Immature natural killer cell (primary cell): Measurements from ENCODE around the gene FRMD4A. TPM values are rescaled to one million over a fixed set of nuclear protein-coding genes. Genes with fewer than 3 reads are reported as not detected.
"Not testable (repeated sequence)": the region's sequence is repeated elsewhere in the genome, so short reads cannot be mapped to it uniquely, and the experiment has no call there.

Experiments used
- DNase-seq, 3 donors: peaks; one replicate each; pipeline ENCODE4 v3.0.0; 2022; ENCODE audit warnings: mixed read lengths in 1 of 3
- H3K27ac Mint-ChIP-seq, 6 donors: one replicate each; pipeline ENCODE4 v1.8.0; 2020; ENCODE audit warnings: mixed read lengths in 6 of 6, mild to moderate bottlenecking in 5 of 6, inconsistent platforms in 4 of 6, moderate library complexity in 3 of 6
- H3K27me3 Mint-ChIP-seq, 3 donors: one replicate each; pipeline ENCODE4 v1.8.0; 2020 to 2021; ENCODE audit warnings: low read depth in 3 of 3, mild to moderate bottlenecking in 3 of 3, mixed read lengths in 3 of 3, moderate library complexity in 3 of 3, inconsistent platforms in 1 of 3
- H3K36me3 Mint-ChIP-seq, 3 donors: one replicate each; pipeline ENCODE4 v1.8.0; 2020; ENCODE audit warnings: mixed read lengths in 3 of 3, inconsistent platforms in 2 of 3, mild to moderate bottlenecking in 2 of 3
- H3K4me1 Mint-ChIP-seq, 2 donors: one replicate each; pipeline ENCODE4 v1.8.0; 2020; ENCODE audit warnings: inconsistent platforms in 2 of 2, mild to moderate bottlenecking in 2 of 2, mixed read lengths in 2 of 2, moderate library complexity in 1 of 2
- H3K4me3 Mint-ChIP-seq, 5 donors: one replicate each; pipeline ENCODE4 v1.8.0; 2020; ENCODE audit warnings: mild to moderate bottlenecking in 5 of 5, mixed read lengths in 5 of 5, inconsistent platforms in 3 of 5, moderate library complexity in 3 of 5
- H3K9me3 Mint-ChIP-seq, 6 donors: one replicate each; pipeline ENCODE4 v1.8.0; 2020; ENCODE audit warnings: mild to moderate bottlenecking in 6 of 6, mixed read lengths in 6 of 6, inconsistent platforms in 4 of 6, moderate library complexity in 3 of 6
- polyA plus RNA-seq, 3 donors: library from polyadenylated mRNA; unstranded; fragments of 300-500 nt; fragmentation: Illumina TruSeq; gene quantifications; one replicate each; pipeline ENCODE4 v1.2.3, GENCODE V29; 2021

The FRMD4A gene
- polyA plus RNA-seq, 3 donors from 2014 or later = 0.48 TPM; not detected in 2

- DNase-seq = no peak
- no peaks in the 10 kb centered on the region for H3K36me3 Mint-ChIP-seq
- H3K4me1 Mint-ChIP-seq = no peaks in the 10 kb centered on the region
- no peak overlapping the region for H3K4me3 Mint-ChIP-seq
- peaks cover 3 to 7% (median 4%) of the 10 kb centered on the region in 3 donors for H3K27me3 Mint-ChIP-seq
- H3K27ac Mint-ChIP-seq = no peak overlapping the region
- H3K9me3 Mint-ChIP-seq = no peaks in the 10 kb centered on the region
Observed at GRCh38 chr10:14235566-14236195, 95.0 kb downstream of the FRMD4A start.

GRCh38 chr10:14233566-14233965, 97.2 kb downstream of the FRMD4A start:
- no peak overlapping the region for H3K4me3 Mint-ChIP-seq
- DNase-seq = no peak
- H3K4me1 Mint-ChIP-seq = no peaks in the 10 kb centered on the region
- H3K36me3 Mint-ChIP-seq = no peaks in the 10 kb centered on the region
- no peak overlapping the region for H3K27ac Mint-ChIP-seq
- no peaks in the 10 kb centered on the region for H3K9me3 Mint-ChIP-seq
- H3K27me3 Mint-ChIP-seq = peaks cover 0 to 10% (median 6%) of the 10 kb centered on the region in 3 donors

GRCh38 chr10:14228798-14229197, 101.9 kb downstream of the FRMD4A start:
- H3K27ac Mint-ChIP-seq, H3K9me3 Mint-ChIP-seq, H3K36me3 Mint-ChIP-seq, DNase-seq, H3K4me1 Mint-ChIP-seq, H3K27me3 Mint-ChIP-seq, H3K4me3 Mint-ChIP-seq: not testable (repeated sequence)

GRCh38 chr10:14225379-14225778, 105.3 kb downstream of the FRMD4A start:
- Mint-ChIP-seq H3K4me3 (no peak overlapping the region), H3K9me3 (no peaks in the 10 kb centered on the region), H3K27ac (no peak overlapping the region)

GRCh38 chr10:14220026-14220425, 110.7 kb downstream of the FRMD4A start:
- Mint-ChIP-seq H3K27ac (no peak overlapping the region), H3K4me1 (no peaks in the 10 kb centered on the region), H3K27me3 (peaks cover 2 to 6% (median 4%) of the 10 kb centered on the region in 3 donors), H3K4me3 (no peak overlapping the region), H3K36me3 (no peaks in the 10 kb centered on the region), H3K9me3 (no peaks in the 10 kb centered on the region)
- DNase-seq = no peak

More at GRCh38 chr10:14225379-14225778, 105.3 kb downstream of the FRMD4A start:
- Mint-ChIP-seq H3K4me1 (no peaks in the 10 kb centered on the region), H3K36me3 (no peaks in the 10 kb centered on the region), H3K27me3 (peaks cover 0 to 5% (median 5%) of the 10 kb centered on the region in 3 donors)
- no peak for DNase-seq

- Mint-ChIP-seq H3K36me3 (no peaks in the 10 kb centered on the region), H3K9me3 (no peaks in the 10 kb centered on the region), H3K27ac (no peak overlapping the region), H3K27me3 (peaks cover 2 to 6% (median 4%) of the 10 kb centered on the region in 3 donors), H3K4me3 (no peak overlapping the region), H3K4me1 (no peaks in the 10 kb centered on the region)
- DNase-seq = no peak
Observed at GRCh38 chr10:14219411-14219810, 111.3 kb downstream of the FRMD4A start.

GRCh38 chr10:14215641-14216040, 115.1 kb downstream of the FRMD4A start:
- Mint-ChIP-seq H3K27ac (no peak overlapping the region), H3K9me3 (no peaks in the 10 kb centered on the region), H3K36me3 (no peaks in the 10 kb centered on the region), H3K4me1 (no peaks in the 10 kb centered on the region), H3K4me3 (no peak overlapping the region), H3K27me3 (peaks cover 2 to 6% (median 4%) of the 10 kb centered on the region in 3 donors)
- no peak for DNase-seq

- not testable (repeated sequence) for DNase-seq, H3K9me3 Mint-ChIP-seq, H3K4me3 Mint-ChIP-seq, H3K4me1 Mint-ChIP-seq, H3K27me3 Mint-ChIP-seq, H3K36me3 Mint-ChIP-seq, H3K27ac Mint-ChIP-seq
Observed at GRCh38 chr10:14213703-14214102, 117.0 kb downstream of the FRMD4A start.

- Mint-ChIP-seq H3K36me3 (no peaks in the 10 kb centered on the region), H3K9me3 (no peaks in the 10 kb centered on the region), H3K27ac (no peak overlapping the region), H3K27me3 (no peaks in the 10 kb centered on the region), H3K4me3 (no peak overlapping the region), H3K4me1 (no peaks in the 10 kb centered on the region)
- DNase-seq = no peak
Observed at GRCh38 chr10:14211610-14212009, 119.1 kb downstream of the FRMD4A start.

- peaks cover 0 to 6% (median 2%) of the 10 kb centered on the region in 3 donors for H3K27me3 Mint-ChIP-seq
- no peak overlapping the region for H3K27ac Mint-ChIP-seq
Observed at GRCh38 chr10:14208231-14208630, 122.5 kb downstream of the FRMD4A start.

GRCh38 chr10:14205233-14205632, 125.5 kb downstream of the FRMD4A start:
- DNase-seq = no peak
- H3K4me1 Mint-ChIP-seq = no peaks in the 10 kb centered on the region
- peaks cover 0 to 9% (median 2%) of the 10 kb centered on the region in 3 donors for H3K27me3 Mint-ChIP-seq
- H3K9me3 Mint-ChIP-seq = no peaks in the 10 kb centered on the region
- H3K4me3 Mint-ChIP-seq = no peak overlapping the region
- H3K27ac Mint-ChIP-seq = no peak overlapping the region
- H3K36me3 Mint-ChIP-seq = no peaks in the 10 kb centered on the region

More at GRCh38 chr10:14208231-14208630, 122.5 kb downstream of the FRMD4A start:
- no peaks in the 10 kb centered on the region for H3K4me1 Mint-ChIP-seq
- H3K36me3 Mint-ChIP-seq = no peaks in the 10 kb centered on the region
- no peak for DNase-seq
- H3K9me3 Mint-ChIP-seq = no peaks in the 10 kb centered on the region
- H3K4me3 Mint-ChIP-seq = no peak overlapping the region

GRCh38 chr10:14200698-14201544, 129.8 kb downstream of the FRMD4A start:
- Mint-ChIP-seq H3K27ac (no peak overlapping the region), H3K36me3 (no peaks in the 10 kb centered on the region), H3K4me1 (no peaks in the 10 kb centered on the region), H3K9me3 (no peaks in the 10 kb centered on the region), H3K27me3 (peaks cover 4 to 9% (median 5%) of the 10 kb centered on the region in 3 donors), H3K4me3 (no peak overlapping the region)
- DNase-seq = no peak

GRCh38 chr10:14199098-14199497, 131.6 kb downstream of the FRMD4A start:
- not testable (repeated sequence) for H3K27ac Mint-ChIP-seq, H3K4me3 Mint-ChIP-seq, H3K36me3 Mint-ChIP-seq, H3K4me1 Mint-ChIP-seq, H3K9me3 Mint-ChIP-seq, H3K27me3 Mint-ChIP-seq, DNase-seq

GRCh38 chr10:14198078-14198477, 132.6 kb downstream of the FRMD4A start:
- Mint-ChIP-seq H3K36me3 (no peaks in the 10 kb centered on the region), H3K4me3 (no peak overlapping the region), H3K27me3 (peaks cover 5 to 10% (median 6%) of the 10 kb centered on the region in 3 donors), H3K4me1 (no peaks in the 10 kb centered on the region), H3K9me3 (no peaks in the 10 kb centered on the region), H3K27ac (no peak overlapping the region)
- no peak for DNase-seq
